DMS 273 (cell line): ENCODE data around the gene FNBP1L.
"Not testable (repeated sequence)": the region's sequence is repeated elsewhere in the genome, so short reads cannot be mapped to it uniquely, and the experiment has no call there.

Experiments
- DNase-seq: peaks from one replicate; lab custom pipeline; 2025; ENCODE audit not compliant: unreplicated experiment; lab: John Stamatoyannopoulos, UW

The FNBP1L gene

DNA sequence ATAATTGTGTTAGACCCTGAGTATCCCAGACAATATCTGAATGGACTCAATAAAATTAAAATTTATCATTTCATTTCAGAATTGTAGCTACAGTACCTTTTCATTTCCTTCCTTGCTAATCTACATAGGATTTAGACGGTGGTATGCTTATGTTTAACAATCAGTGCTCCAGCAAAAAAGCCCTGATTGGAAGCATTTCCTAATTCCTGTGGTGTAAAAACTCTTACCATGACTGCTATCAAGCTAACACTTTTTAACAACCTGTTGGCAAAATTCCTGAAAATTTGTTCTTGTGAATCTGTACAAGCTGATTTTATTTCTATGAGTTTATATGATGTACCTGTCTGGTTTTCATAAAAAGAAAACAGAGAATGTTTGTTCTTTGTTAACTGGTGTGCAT is 5.2 kb upstream of the FNBP1L start:
- DNase-seq: peak; percentile 15

DNA sequence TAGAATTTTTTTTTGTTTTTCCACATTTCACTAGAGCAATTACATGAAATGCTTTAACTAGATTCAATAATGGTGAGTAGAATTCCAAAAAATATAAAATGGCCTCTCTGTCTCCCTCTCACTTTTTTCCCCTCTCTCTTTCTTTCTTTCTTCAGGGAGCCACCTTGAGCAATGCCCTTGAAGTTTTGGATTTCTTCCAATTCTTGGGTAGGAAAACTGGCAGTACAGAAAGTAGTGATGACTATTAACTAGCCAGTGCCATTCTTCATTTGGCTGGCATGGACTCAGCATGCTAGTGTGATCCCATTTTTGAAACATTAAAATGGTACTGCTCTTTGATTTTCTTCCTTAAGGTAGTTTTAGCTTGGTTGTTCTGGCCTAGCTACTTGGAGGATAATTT is 4.5 kb upstream of the FNBP1L start:
- peak; percentile 23 for DNase-seq

- peak; percentile 80 for DNase-seq
These were observed 974 bp upstream of the FNBP1L start for GRCh38 chr1:93446837-93447451.

DNA sequence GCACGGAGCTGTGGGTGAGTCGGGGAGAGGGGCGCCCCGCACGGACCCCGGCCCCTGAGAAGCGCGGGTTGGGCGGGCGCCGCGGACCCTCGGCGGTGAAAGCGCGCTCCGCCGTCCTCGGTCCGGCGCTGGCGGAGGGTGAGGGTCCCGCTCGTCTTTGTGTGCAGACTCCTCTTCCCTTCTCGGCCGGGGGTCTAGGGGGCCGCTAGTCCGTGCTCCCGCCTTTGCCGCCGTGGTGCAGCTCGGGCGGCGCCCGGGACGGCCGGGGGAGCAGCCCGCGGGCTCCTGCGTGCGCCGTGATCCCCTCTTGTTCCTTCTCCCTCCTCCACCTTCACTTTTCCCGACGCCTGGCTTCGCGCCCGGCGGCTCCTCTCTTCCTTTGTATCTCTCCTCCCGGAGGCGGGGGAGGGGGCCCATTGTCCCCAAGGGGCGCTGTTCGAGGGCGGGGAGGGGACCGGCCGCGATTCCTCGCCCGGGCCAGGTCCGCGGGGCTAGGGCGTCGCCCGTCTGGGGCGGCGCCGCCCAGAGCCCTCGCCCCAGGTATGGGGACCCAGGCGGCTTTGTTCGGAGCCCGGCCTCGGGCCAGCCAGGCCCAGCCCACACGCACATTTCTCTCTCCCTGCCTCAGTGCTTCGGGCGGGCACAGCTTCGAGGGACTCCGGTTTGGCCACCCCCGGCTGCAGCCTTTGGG is 519 bp downstream of the FNBP1L start:
- peak; percentile 69 for DNase-seq

DNA sequence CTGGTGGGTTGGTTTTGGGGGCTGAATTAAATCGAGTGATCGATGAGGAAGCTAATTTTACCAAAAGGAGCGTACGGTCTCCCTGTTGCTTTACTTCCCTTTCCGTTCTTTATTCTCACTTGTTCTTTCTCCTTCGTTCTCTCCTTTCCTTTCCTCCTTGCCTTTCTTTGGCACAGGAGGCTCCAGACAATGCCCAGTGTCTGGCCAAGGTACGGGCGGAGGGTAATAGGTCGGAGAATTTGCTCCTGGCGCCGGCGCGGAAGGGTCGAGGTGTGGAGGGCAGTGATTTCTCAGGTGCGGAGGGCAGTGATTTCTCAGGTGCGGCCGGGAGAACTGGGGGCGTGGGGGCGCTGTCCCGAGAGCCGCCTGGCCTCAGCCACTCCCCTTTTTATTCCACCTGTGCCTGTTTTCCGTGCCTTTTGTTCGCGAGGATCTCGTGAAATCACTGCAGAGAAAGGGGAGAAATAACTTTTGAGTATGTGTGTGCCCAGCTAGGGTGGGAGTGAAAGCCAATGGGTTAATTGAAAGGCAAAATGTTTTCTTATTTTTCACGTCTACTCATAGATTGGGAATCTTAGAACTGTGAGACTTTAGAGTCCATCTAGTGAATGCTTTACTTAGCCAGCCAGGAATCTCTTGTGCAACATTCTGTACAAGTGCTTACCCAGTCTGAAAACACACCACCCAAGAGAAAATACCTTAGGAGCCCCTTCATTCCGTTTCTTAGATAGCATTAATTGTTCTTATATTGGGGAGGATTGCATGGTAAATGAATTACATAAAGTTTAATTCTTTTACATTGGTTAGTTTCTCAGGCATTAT is 1.3 kb downstream of the FNBP1L start:
- DNase-seq: peak; percentile 52

GRCh38 chr1:93450321-93450720 is 2.4 kb downstream of the FNBP1L start:
- DNase-seq: no peak

DNA sequence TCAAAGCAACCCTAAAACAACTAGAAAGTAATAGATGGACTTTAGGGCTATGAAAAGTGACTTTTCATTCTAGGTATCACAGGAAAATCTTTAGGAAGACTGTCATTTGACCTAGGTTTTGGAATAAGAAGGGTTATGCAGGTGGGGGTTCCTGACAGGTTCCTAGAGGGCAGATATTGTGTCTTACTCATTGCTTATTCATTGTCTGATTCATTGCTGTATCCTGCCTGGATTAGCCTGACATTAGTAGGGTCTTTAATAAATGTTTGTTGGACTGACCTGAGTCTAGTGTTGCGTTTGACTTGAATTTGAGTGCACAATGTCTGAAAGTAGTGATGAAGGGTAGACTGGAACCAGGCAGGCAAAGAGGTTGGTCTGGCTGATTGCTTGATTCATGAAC is 6.0 kb downstream of the FNBP1L start:
- no peak for DNase-seq

DNA sequence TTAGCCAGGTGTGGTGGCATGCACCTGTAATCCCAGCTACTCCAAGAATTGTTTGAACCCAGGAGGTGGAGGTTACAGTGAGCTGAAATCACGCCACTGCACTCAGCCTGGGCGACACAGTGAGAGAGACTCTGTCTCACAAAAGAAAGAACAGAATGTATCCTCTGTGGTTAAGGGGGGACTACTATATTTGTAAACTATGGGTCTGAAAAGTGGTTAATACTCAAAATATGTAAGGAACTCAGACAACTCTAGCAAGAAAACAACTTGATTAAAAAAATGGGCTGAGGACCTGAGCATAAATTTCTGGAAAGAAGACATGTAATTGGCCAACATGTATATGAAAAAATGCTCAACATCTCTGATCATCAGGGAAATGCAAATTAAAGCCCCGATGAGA is 11.2 kb downstream of the FNBP1L start:
- no peak for DNase-seq

GRCh38 chr1:93461236-93461635 is 13.3 kb downstream of the FNBP1L start:
- no peak for DNase-seq

DNA sequence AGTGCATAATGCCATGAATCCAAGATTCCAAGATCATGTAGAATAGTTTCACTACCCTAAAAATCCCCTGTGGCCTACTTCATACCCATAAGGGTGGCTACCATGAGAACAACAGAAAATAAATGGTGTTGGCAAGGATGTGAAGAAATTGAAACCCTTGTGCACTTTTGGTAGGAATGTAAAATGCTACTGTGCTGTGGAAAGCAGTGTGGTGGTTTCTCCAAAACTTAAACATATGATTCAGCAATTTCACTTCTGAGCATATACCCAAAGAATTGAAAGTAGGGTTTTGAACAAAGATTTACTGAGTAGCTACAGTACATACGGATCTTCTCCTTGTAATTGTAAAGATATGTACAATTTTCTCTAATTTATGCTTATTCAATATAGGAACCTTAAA is 16.0 kb downstream of the FNBP1L start:
- no peak for DNase-seq

DNA sequence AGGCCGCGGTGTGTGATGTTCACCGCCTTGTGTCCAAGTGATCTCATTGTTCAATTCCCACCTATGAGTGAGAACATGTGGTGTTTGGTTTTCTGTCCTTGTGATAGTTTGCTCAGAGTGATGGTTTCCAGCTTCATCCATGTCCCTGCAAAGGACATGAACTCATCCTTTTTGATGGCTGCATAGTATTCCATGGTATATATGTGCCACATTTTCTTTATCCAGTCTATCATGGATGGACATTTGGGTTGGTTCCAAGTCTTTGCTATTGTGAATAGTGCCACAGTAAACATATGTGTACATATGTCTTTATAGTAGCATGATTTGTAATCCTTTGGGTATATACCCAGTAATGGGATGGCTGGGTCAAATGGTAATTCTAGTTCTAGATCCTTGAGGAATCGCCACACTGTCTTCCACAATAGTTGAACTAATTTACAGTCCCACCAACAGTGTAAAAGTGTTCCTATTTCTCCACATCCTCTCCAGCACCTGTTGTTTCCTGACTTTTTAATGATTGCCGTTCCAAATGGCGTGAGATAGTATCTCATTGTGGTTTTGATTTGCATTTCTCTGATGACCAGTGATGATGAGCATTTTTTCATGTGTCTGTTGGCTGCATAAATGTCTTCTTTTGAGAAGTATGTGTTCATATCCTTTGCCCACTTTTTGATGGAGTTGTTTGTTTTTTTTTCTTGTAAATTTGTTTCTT is 17.6 kb downstream of the FNBP1L start:
- not testable (repeated sequence) for DNase-seq

GRCh38 chr1:93467606-93468005 is 19.7 kb downstream of the FNBP1L start:
- no peak for DNase-seq

DNA sequence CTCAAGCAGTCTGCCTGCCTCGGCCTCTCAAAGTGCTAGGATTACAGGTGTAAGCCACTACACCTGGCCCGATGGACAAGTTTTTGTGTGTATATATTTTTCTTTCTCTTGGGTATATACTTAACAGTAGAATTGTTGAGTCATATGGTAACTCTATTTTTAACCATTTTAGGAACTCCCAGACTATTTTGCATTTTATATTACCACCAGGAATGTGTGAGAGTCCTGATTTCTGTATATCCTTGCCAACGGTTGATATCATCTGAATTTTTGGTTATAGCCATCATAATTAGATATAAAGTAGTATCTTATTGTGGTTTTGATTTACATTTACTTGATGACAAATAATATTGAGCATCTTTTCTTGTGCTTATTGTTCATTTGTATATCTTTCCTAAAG is 20.7 kb downstream of the FNBP1L start:
- no peak for DNase-seq

- not testable (repeated sequence) for DNase-seq
These were observed 21.3 kb downstream of the FNBP1L start for GRCh38 chr1:93469223-93469622.

DNA sequence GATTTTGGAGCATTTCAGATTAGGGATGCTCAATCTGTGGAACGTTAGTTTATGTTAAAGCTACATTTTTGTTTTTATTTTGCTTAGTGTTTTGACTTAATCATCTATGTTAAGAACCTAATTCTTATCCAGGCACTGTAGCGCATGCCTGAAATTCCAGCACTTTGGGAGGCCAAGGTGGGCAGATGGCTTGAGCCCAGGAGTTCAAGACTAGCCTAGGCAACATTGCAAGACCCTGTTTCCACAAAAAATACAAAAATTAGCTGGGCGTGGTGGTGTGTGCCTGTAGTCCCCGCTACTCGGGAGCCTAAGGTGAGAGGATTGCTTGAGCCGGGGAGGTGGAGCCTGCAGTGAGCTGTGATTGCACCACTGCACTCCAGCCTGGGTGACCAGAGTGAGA is 23.4 kb downstream of the FNBP1L start:
- no peak for DNase-seq

GRCh38 chr1:93471911-93472310 is 24.0 kb downstream of the FNBP1L start:
- peak; percentile 39 for DNase-seq

GRCh38 chr1:93474321-93474720 is 26.4 kb downstream of the FNBP1L start:
- DNase-seq: no peak

- no peak for DNase-seq
These were observed 27.8 kb downstream of the FNBP1L start for GRCh38 chr1:93475681-93476080.

- DNase-seq: peak; percentile 5
These were observed 31.3 kb downstream of the FNBP1L start for GRCh38 chr1:93479133-93479745.

GRCh38 chr1:93481899-93482298 is 34.0 kb downstream of the FNBP1L start:
- DNase-seq: not testable (repeated sequence)

GRCh38 chr1:93483200-93483599 is 35.3 kb downstream of the FNBP1L start:
- no peak for DNase-seq
